HCT116 (cell line): ENCODE measurements around the gene UBE2F. TPM values are rescaled to one million over a fixed set of nuclear protein-coding genes. Genes with fewer than 3 reads are reported as not detected.

ENCODE experiments used
- ATAC-seq: fragments of 200-7000 bp; cut with Tn5 transposase; 2 replicates; pipeline ENCODE4 v1.9.1; 2020; ENCODE audit warnings: mild to moderate bottlenecking, moderate library complexity
- BruUV-seq: library from RNA; stranded (reverse); fragments of 400-500 nt; replicated peaks from 2 replicates; lab custom pipeline; 2021; lab: Mats Ljungman, UMichigan
- CTCF ChIA-PET: fragments of 300-600 bp; sonication (Branson Sonifier 250); formaldehyde crosslinking; loops from one replicate; lab custom pipeline; 2021; ENCODE audit warnings: antibody characterized with exemption; lab: Charles Lee
- POLR2A ChIA-PET: fragments of 300-600, 350-600 bp; sonication (Branson Sonifier 250); formaldehyde crosslinking; loops from one replicate; lab custom pipeline; 2021; ENCODE audit warnings: antibody characterized with exemption; lab: Charles Lee
- RAD21 ChIA-PET, 2 experiments: fragments of 300-600 bp; sonication (Branson Sonifier 250); formaldehyde crosslinking; loops; one replicate each; lab custom pipeline; 2023; ENCODE audit warnings: low total read pairs in 2 of 2; ENCODE audit not compliant: uncharacterized antibody in 2 of 2, unreplicated experiment in 2 of 2, low non-redundant PET in 1 of 2; lab: Charles Lee
- DNase-seq: peaks from one replicate; pipeline ENCODE4 v3.0.0-alpha.2; 2010; ENCODE audit warnings: low read depth, low spot score
- H2AFZ ChIP-seq: fragments of 200-600 bp; shearing (Covaris generic), sonication (generic); 2 replicates; pipeline ENCODE4 v1.6.1; 2017; ENCODE audit warnings: low read depth, mixed run types, mixed read lengths, antibody characterized with exemption, low read length; ENCODE audit not compliant: poor library complexity, severe bottlenecking
- H3K27ac ChIP-seq: 2 replicates; pipeline ENCODE4 v1.5.1; 2012; ENCODE audit warnings: low read depth, low read length
- H3K27me3 ChIP-seq: fragments of 200-600 bp; sonication (generic); 2 replicates; pipeline ENCODE4 v1.6.1; 2016; ENCODE audit warnings: mixed run types, low read length, mixed read lengths; ENCODE audit not compliant: insufficient read depth
- H3K36me3 ChIP-seq, 2 experiments: fragments of 200-500 bp in 1 of 2; fragments of 200-600 bp in 1 of 2; sonication (Bioruptor generic) in 1 of 2; sonication (generic) in 1 of 2; 2 replicates each; pipeline versions ENCODE4 v1.5.1 to v1.6.1; 2014 to 2016; ENCODE audit warnings: low read length in 2 of 2, inconsistent platforms in 1 of 2, mixed read lengths in 1 of 2, mixed run types in 1 of 2; ENCODE audit not compliant: insufficient read depth in 2 of 2, control insufficient read depth in 1 of 2
- H3K4me1 ChIP-seq, 2 experiments: fragments of 200-600 bp in 1 of 2; sonication (generic) in 1 of 2; 2 replicates each; pipeline versions ENCODE4 v1.5.1 to v1.6.1; 2012 to 2017; ENCODE audit warnings: low read length in 2 of 2, inconsistent platforms in 1 of 2, mild to moderate bottlenecking in 1 of 2, mixed read lengths in 1 of 2, mixed run types in 1 of 2, moderate library complexity in 1 of 2; ENCODE audit not compliant: insufficient read depth in 2 of 2, control insufficient read depth in 1 of 2
- H3K4me2 ChIP-seq: fragments of 200-600 bp; sonication (generic); 2 replicates; pipeline ENCODE4 v1.6.1; 2017; ENCODE audit warnings: mixed run types, low read length, mixed read lengths
- H3K4me3 ChIP-seq, 2 experiments: fragments of 200-600 bp in 1 of 2; sonication (generic) in 1 of 2; replicated peaks in 1 of 2; 2 replicates each; pipeline ENCODE4 v1.5.1; 2011 to 2016; ENCODE audit warnings: low read length in 2 of 2, control low read depth in 1 of 2, low read depth in 1 of 2, mild to moderate bottlenecking in 1 of 2, mixed read lengths in 1 of 2, mixed run types in 1 of 2
- H3K79me2 ChIP-seq: fragments of 200-600 bp; sonication (generic); 2 replicates; pipeline ENCODE4 v1.6.1; 2017; ENCODE audit warnings: mild to moderate bottlenecking, mixed run types, low read length, moderate library complexity, mixed read lengths; ENCODE audit not compliant: insufficient read depth
- H3K9ac ChIP-seq: fragments of 200-600 bp; sonication (generic); 2 replicates; pipeline ENCODE4 v1.6.1; 2016; ENCODE audit warnings: low read length, mixed read lengths
- H3K9me2 ChIP-seq: fragments of 200-600 bp; sonication (generic), shearing (Covaris generic); 2 replicates; pipeline ENCODE4 v1.6.1; 2017; ENCODE audit warnings: mixed run types, mild to moderate bottlenecking, moderate library complexity; ENCODE audit not compliant: insufficient read depth
- H3K9me3 ChIP-seq, 2 experiments: fragments of 200-500 bp in 1 of 2; fragments of 200-600 bp in 1 of 2; sonication (Bioruptor generic) in 1 of 2; sonication (generic) in 1 of 2; 2 replicates each; pipeline ENCODE4 v1.6.1; 2014 to 2017; ENCODE audit warnings: low read length in 2 of 2, mixed read lengths in 2 of 2, inconsistent platforms in 1 of 2, low read depth in 1 of 2, mild to moderate bottlenecking in 1 of 2, mixed run types in 1 of 2, moderate library complexity in 1 of 2; ENCODE audit not compliant: control insufficient read depth in 1 of 2, insufficient read depth in 1 of 2
- H4K20me1 ChIP-seq: fragments of 200-600 bp; sonication (generic), shearing (Covaris generic); 2 replicates; pipeline ENCODE4 v1.6.1; 2017; ENCODE audit warnings: mixed run types, mild to moderate bottlenecking, moderate library complexity; ENCODE audit not compliant: insufficient read depth
- EZH2 ChIP-seq: fragments of 200-600 bp; sonication (generic); IDR thresholded peaks from 2 replicates; pipeline ENCODE4 v1.6.1; 2017; ENCODE audit warnings: antibody characterized with exemption, mixed run types
- FOSL1 ChIP-seq: IDR thresholded peaks from 2 replicates; pipeline ENCODE4 v1.6.1; 2012; ENCODE audit warnings: low read depth
- JUND ChIP-seq: IDR thresholded peaks from 2 replicates; pipeline ENCODE4 v1.6.1; 2012
- POLR2A ChIP-seq: IDR thresholded peaks from 2 replicates; pipeline ENCODE4 v1.7.0; 2011; ENCODE audit warnings: borderline replicate concordance; ENCODE audit not compliant: insufficient read depth, insufficient read length; ENCODE audit errors: extremely low read depth
- RAD21 ChIP-seq: IDR thresholded peaks from 2 replicates; pipeline ENCODE4 v1.6.1; 2012; ENCODE audit warnings: low read depth, mild to moderate bottlenecking
- SIN3A ChIP-seq: IDR thresholded peaks from 2 replicates; pipeline ENCODE4 v1.6.1; 2012; ENCODE audit warnings: low read depth
- SP1 ChIP-seq: IDR thresholded peaks from 2 replicates; pipeline ENCODE4 v1.6.1; 2012; ENCODE audit warnings: low read depth
- SRF ChIP-seq: IDR thresholded peaks from 2 replicates; pipeline ENCODE4 v1.6.1; 2012; ENCODE audit warnings: low read depth
- YY1 ChIP-seq: IDR thresholded peaks from 2 replicates; pipeline ENCODE4 v1.6.1; 2011; ENCODE audit warnings: low read length, low read depth, moderate library complexity, mild to moderate bottlenecking; ENCODE audit not compliant: insufficient replicate concordance; ENCODE audit errors: extremely low read depth
- ZFX ChIP-seq: fragments of 450-650 bp; IDR thresholded peaks from 2 replicates; pipeline ENCODE4 v1.6.1; 2017
- ZNF274 ChIP-seq: fragments of 200-500 bp; sonication (Bioruptor generic); IDR thresholded peaks from 2 replicates; pipeline ENCODE4 v1.6.1; 2014; ENCODE audit warnings: mild to moderate bottlenecking, low read depth, low read length, inconsistent platforms
- intact Hi-C: fragments of 100-400 bp; cut with micrococcal nuclease; formaldehyde crosslinking; loops from 2 replicates; pipeline ENCODE4 v1.10.0; 2022
- total RNA-seq: library from RNA; stranded (reverse); gene quantifications from one replicate; pipeline ENCODE4 v1.2.1, GENCODE V29; 2021; ENCODE audit not compliant: unreplicated experiment
- TF ChIP-seq, protein P1 (sequence below): IDR thresholded peaks from 2 replicates; pipeline ENCODE4 v1.6.1; 2012; ENCODE audit warnings: low read depth

The UBE2F gene
- total RNA-seq, 1 experiment from 2014 or later: 32.8 TPM

DNA sequence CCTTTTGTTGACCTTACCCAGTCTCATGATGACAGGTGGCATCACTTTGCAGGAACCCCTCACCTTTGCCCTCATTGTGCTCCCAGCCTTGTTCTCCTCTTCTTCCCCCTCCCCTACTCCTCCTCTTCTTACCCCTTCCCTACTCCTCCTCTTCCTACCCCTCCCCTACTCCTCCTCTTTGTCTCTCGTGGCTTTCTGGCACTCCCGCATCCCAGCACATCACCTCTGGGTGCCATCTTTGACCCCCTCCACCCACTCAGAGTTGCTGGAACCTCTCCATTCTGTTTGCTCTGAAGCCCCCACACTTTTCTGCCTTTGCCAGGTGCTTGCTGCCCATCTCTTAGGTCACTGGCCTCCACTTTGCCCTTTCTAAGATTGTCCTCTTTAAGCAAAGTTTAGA lies 17.1 kb downstream of the UBE2F start:
- Histone ChIP-seq H3K27me3 (no peaks in the 10 kb centered on the region), H4K20me1 (no peaks in the 10 kb centered on the region), H3K79me2 (peaks cover 21% of the 10 kb centered on the region), H3K9me3 (no peaks in the 10 kb centered on the region), H3K36me3 (no peaks in the 10 kb centered on the region), H3K4me2 (no peak overlapping the region), H2AFZ (no peak overlapping the region), H3K9ac (no peak overlapping the region), H3K4me1 (no peaks in the 10 kb centered on the region), H3K9me2 (no peaks in the 10 kb centered on the region), H3K4me3 (no peak overlapping the region), H3K27ac (no peak overlapping the region)
- DNase-seq (no peak), ATAC-seq (no peak)
- CTCF ChIA-PET: no interaction called here
- RAD21 ChIA-PET: no interaction called here
- BruUV-seq: no TSS peak
- POLR2A ChIA-PET: no interaction called here
- intact Hi-C loops: no loop called here
- TF ChIP-seq EZH2: no peak
- no peak for TF ChIP-seq RAD21
- TF ChIP-seq SIN3A: no peak
- no peak for TF ChIP-seq ZNF274
- TF ChIP-seq SP1: no peak
- TF ChIP-seq ZFX: no peak
- no peak for TF ChIP-seq POLR2A
- no peak for TF ChIP-seq JUND
- no peak for TF ChIP-seq YY1
- no peak for TF ChIP-seq FOSL1
- TF ChIP-seq, protein P1, sequence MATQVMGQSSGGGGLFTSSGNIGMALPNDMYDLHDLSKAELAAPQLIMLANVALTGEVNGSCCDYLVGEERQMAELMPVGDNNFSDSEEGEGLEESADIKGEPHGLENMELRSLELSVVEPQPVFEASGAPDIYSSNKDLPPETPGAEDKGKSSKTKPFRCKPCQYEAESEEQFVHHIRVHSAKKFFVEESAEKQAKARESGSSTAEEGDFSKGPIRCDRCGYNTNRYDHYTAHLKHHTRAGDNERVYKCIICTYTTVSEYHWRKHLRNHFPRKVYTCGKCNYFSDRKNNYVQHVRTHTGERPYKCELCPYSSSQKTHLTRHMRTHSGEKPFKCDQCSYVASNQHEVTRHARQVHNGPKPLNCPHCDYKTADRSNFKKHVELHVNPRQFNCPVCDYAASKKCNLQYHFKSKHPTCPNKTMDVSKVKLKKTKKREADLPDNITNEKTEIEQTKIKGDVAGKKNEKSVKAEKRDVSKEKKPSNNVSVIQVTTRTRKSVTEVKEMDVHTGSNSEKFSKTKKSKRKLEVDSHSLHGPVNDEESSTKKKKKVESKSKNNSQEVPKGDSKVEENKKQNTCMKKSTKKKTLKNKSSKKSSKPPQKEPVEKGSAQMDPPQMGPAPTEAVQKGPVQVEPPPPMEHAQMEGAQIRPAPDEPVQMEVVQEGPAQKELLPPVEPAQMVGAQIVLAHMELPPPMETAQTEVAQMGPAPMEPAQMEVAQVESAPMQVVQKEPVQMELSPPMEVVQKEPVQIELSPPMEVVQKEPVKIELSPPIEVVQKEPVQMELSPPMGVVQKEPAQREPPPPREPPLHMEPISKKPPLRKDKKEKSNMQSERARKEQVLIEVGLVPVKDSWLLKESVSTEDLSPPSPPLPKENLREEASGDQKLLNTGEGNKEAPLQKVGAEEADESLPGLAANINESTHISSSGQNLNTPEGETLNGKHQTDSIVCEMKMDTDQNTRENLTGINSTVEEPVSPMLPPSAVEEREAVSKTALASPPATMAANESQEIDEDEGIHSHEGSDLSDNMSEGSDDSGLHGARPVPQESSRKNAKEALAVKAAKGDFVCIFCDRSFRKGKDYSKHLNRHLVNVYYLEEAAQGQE: no peak
- no peak for TF ChIP-seq SRF
- TF ChIP-seq, all 23 proteins: peak for 0
